ENCODE measurements around the gene CRYGN.

The CRYGN gene

GRCh38 chr7:151379534-151380198 lies 60.3 kb downstream of the CRYGN start:
- no peak for DNase-seq (ENCODE audit: low spot score)

GRCh38 chr7:151379193-151379520 lies 60.8 kb downstream of the CRYGN start:
- no peak for DNase-seq (ENCODE audit: low spot score)

Data from hematopoietic multipotent progenitor cell treated with erythropoietin and hydrocortisone succinate and interleukin-3 and kit ligand, for 17 days (in vitro differentiated cells).